H1 (cell line): ENCODE results near the gene NT5M. TPM values are rescaled to one million over a fixed set of nuclear protein-coding genes. Genes with fewer than 3 reads are reported as not detected.

Experiments used
- CTCF ChIA-PET: fragments of 300-600 bp; sonication (Branson Sonifier 250); formaldehyde crosslinking; loops from one replicate; lab custom pipeline; 2021; ENCODE audit not compliant: partially characterized antibody; lab: Charles Lee
- POLR2A ChIA-PET: fragments of 300-600 bp; sonication (Branson Sonifier 250); formaldehyde crosslinking; loops from one replicate; lab custom pipeline; 2021; ENCODE audit warnings: inconsistent platforms; ENCODE audit not compliant: partially characterized antibody; lab: Charles Lee
- DNase-seq, 2 experiments: peaks; one replicate each; pipeline versions ENCODE4 v3.0.0 to v3.0.0-alpha.2; 2010 to 2022; ENCODE audit warnings: low spot score in 2 of 2, low read depth in 1 of 2, mixed read lengths in 1 of 2
- FAIRE-seq: peaks from 2 replicates; lab custom pipeline; 2011; peaks lifted over from hg19 to GRCh38; lab: Jason Lieb, UNC
- H2AFZ ChIP-seq: 2 replicates; pipeline ENCODE4 v1.8.1; 2012; ENCODE audit warnings: low read length, inconsistent platforms
- H2AK5ac ChIP-seq: 2 replicates; pipeline ENCODE4 v1.6.1; 2013; ENCODE audit warnings: low read depth, low read length
- H2BK120ac ChIP-seq: replicated peaks from 2 replicates; pipeline ENCODE3; 2013; ENCODE audit warnings: low read depth, low read length, inconsistent platforms
- H2BK12ac ChIP-seq: 2 replicates; pipeline ENCODE4 v1.6.1; 2013; ENCODE audit warnings: low read depth, low read length
- H2BK15ac ChIP-seq: 2 replicates; pipeline ENCODE4 v1.6.1; 2013; ENCODE audit warnings: low read length
- H2BK20ac ChIP-seq: 2 replicates; pipeline ENCODE4 v1.6.1; 2013; ENCODE audit warnings: low read length
- H2BK5ac ChIP-seq: 2 replicates; pipeline ENCODE4 v1.6.1; 2013; ENCODE audit warnings: low read depth, low read length
- H3K14ac ChIP-seq: 2 replicates; pipeline ENCODE4 v1.6.1; 2013; ENCODE audit warnings: inconsistent platforms; ENCODE audit not compliant: insufficient read length
- H3K18ac ChIP-seq: 2 replicates; pipeline ENCODE4 v1.6.1; 2013; ENCODE audit warnings: low read length; ENCODE audit errors: extremely low read depth
- H3K23ac ChIP-seq: 2 replicates; pipeline ENCODE4 v1.6.1; 2013; ENCODE audit warnings: inconsistent platforms; ENCODE audit not compliant: insufficient read length
- H3K23me2 ChIP-seq: 2 replicates; pipeline ENCODE4 v1.6.1; 2013; ENCODE audit warnings: low read depth, low read length
- H3K27ac ChIP-seq: 2 replicates; pipeline ENCODE4 v1.6.1; 2011; ENCODE audit warnings: low read depth, low read length, inconsistent platforms
- H3K27me3 ChIP-seq, 4 experiments: replicated peaks in 1 of 4; 1 replicate in 1 of 4; 2 replicates in 3 of 4; pipeline versions ENCODE4 v1.6.1 to v1.8.1; 2011 to 2013; ENCODE audit warnings: low read length in 3 of 4, mild to moderate bottlenecking in 3 of 4, inconsistent platforms in 2 of 4, mixed read lengths in 2 of 4, moderate library complexity in 1 of 4; ENCODE audit not compliant: control insufficient read depth in 3 of 4, insufficient read depth in 3 of 4; ENCODE audit errors: extremely low read depth in 1 of 4
- H3K36me3 ChIP-seq, 4 experiments: 2 replicates each; pipeline versions ENCODE4 v1.6.1 to v1.8.1; 2011 to 2013; ENCODE audit warnings: mild to moderate bottlenecking in 4 of 4, low read length in 3 of 4, moderate library complexity in 2 of 4, control low read depth in 1 of 4, inconsistent platforms in 1 of 4; ENCODE audit not compliant: insufficient read depth in 4 of 4, control insufficient read depth in 2 of 4
- H3K4ac ChIP-seq: replicated peaks from 2 replicates; pipeline ENCODE3; 2013; ENCODE audit warnings: low read length, low read depth, mixed read lengths, inconsistent platforms; ENCODE audit not compliant: insufficient read length
- H3K4me1 ChIP-seq, 4 experiments: replicated peaks in 1 of 4; 1 replicate in 1 of 4; 2 replicates in 3 of 4; pipeline versions ENCODE4 v1.6.1 to v1.8.1; 2011 to 2013; ENCODE audit warnings: low read length in 3 of 4, inconsistent platforms in 2 of 4, mixed read lengths in 1 of 4; ENCODE audit not compliant: insufficient read depth in 4 of 4, control insufficient read depth in 3 of 4
- H3K4me2 ChIP-seq, 2 experiments: 2 replicates each; pipeline versions ENCODE4 v1.6.1 to v1.8.1; 2011 to 2013; ENCODE audit warnings: low read depth in 2 of 2, low read length in 2 of 2, control low read depth in 1 of 2, inconsistent platforms in 1 of 2, mild to moderate bottlenecking in 1 of 2; ENCODE audit not compliant: insufficient read depth in 1 of 2
- H3K4me3 ChIP-seq, 4 experiments: fragments of 200-600, 300-600 bp in 1 of 4; sonication (generic), shearing (Covaris generic), sonication (Bioruptor Twin) in 1 of 4; 2 replicates each; pipeline versions ENCODE4 v1.5.1 to v1.8.1; 2011 to 2016; ENCODE audit warnings: low read length in 4 of 4, low read depth in 3 of 4, control low read depth in 2 of 4, inconsistent platforms in 2 of 4, mild to moderate bottlenecking in 2 of 4, mixed read lengths in 1 of 4, moderate library complexity in 1 of 4; ENCODE audit not compliant: insufficient read depth in 2 of 4; ENCODE audit errors: extremely low read depth in 1 of 4
- H3K56ac ChIP-seq: replicated peaks from 2 replicates; pipeline ENCODE3; 2013; ENCODE audit warnings: low read depth, mild to moderate bottlenecking, mixed read lengths, low read length, inconsistent platforms; ENCODE audit not compliant: insufficient read length
- H3K79me1 ChIP-seq: 2 replicates; pipeline ENCODE4 v1.6.1; 2013; ENCODE audit warnings: low read depth, low read length, control low read depth
- H3K79me2 ChIP-seq, 2 experiments: 2 replicates each; pipeline versions ENCODE4 v1.6.1 to v1.8.1; 2012 to 2013; ENCODE audit warnings: low read length in 2 of 2, mild to moderate bottlenecking in 2 of 2, inconsistent platforms in 1 of 2; ENCODE audit not compliant: insufficient read depth in 2 of 2, control insufficient read depth in 1 of 2
- H3K9ac ChIP-seq, 4 experiments: replicated peaks in 1 of 4; 1 replicate in 1 of 4; 2 replicates in 3 of 4; pipeline versions ENCODE4 v1.6.1 to v1.8.1; 2011 to 2013; ENCODE audit warnings: low read depth in 3 of 4, low read length in 3 of 4, control low read depth in 2 of 4, mild to moderate bottlenecking in 2 of 4, moderate library complexity in 2 of 4, inconsistent platforms in 1 of 4; ENCODE audit errors: extremely low read depth in 1 of 4
- H3K9me3 ChIP-seq, 2 experiments: 2 replicates each; pipeline versions ENCODE4 v1.6.1 to v1.8.1; 2012 to 2013; ENCODE audit warnings: mild to moderate bottlenecking in 2 of 2, moderate library complexity in 2 of 2, control low read depth in 1 of 2, inconsistent platforms in 1 of 2, low read depth in 1 of 2, low read length in 1 of 2, mixed read lengths in 1 of 2; ENCODE audit not compliant: insufficient read depth in 2 of 2
- H4K20me1 ChIP-seq, 2 experiments: replicated peaks in 1 of 2; 2 replicates each; pipeline versions ENCODE3 to v1.8.1; 2011 to 2013; ENCODE audit warnings: inconsistent platforms in 2 of 2, low read length in 2 of 2, mild to moderate bottlenecking in 1 of 2; ENCODE audit not compliant: insufficient read depth in 2 of 2, control insufficient read depth in 1 of 2
- H4K5ac ChIP-seq: 2 replicates; pipeline ENCODE4 v1.6.1; 2013; ENCODE audit warnings: low read length, low read depth, mixed read lengths, inconsistent platforms; ENCODE audit not compliant: insufficient read length
- H4K8ac ChIP-seq: 2 replicates; pipeline ENCODE4 v1.8.0; 2013; ENCODE audit warnings: mild to moderate bottlenecking, moderate library complexity, low read length, inconsistent platforms; ENCODE audit not compliant: insufficient read depth; ENCODE audit errors: extremely low read depth
- H4K91ac ChIP-seq: replicated peaks from 2 replicates; pipeline ENCODE3; 2013; ENCODE audit warnings: low read length, mixed read lengths, inconsistent platforms; ENCODE audit not compliant: insufficient read length
- CHD1 ChIP-seq: IDR thresholded peaks from 2 replicates; pipeline ENCODE4 v1.6.1; 2012; ENCODE audit warnings: low read depth, low read length, improper control_type of control experiment
- CHD2 ChIP-seq: IDR thresholded peaks from 2 replicates; pipeline ENCODE4 v1.6.1; 2012; ENCODE audit warnings: low read length, improper control_type of control experiment
- PHF8 ChIP-seq: fragments of 200-600 bp; sonication (generic); conservative IDR thresholded peaks from 2 replicates; pipeline ENCODE4 v1.7.1; 2012; ENCODE audit warnings: low read depth, mild to moderate bottlenecking, inconsistent platforms, low read length, moderate library complexity
- WGBS, 2 experiments: shearing (Covaris generic) in 1 of 2; methylation state at CpG; one replicate each; pipeline versions ENCODE4 v1.1.6 to v1.1.7; 2013 to 2015; ENCODE audit warnings: low lambda C conversion rate in 2 of 2, mixed read lengths in 2 of 2, inconsistent platforms in 1 of 2, low coverage in 1 of 2, missing lambda C conversion rate in 1 of 2; ENCODE audit not compliant: insufficient replicate concordance in 2 of 2, insufficient coverage in 1 of 2, insufficient read length in 1 of 2; ENCODE audit errors: extremely low coverage in 1 of 2, missing lambda C conversion rate in 1 of 2; 5-methylcytosine and 5-hydroxymethylcytosine counted together
- polyA plus RNA-seq, 7 experiments: library from polyadenylated mRNA; depleted of rRNA in 3 of 7; stranded (reverse) in 5 of 7; unstranded in 2 of 7; fragments of >200 nt in 5 of 7; fragments of 200-250 nt in 2 of 7; gene quantifications; 1 replicate in 5 of 7; 2 replicates in 1 of 7; 4 replicates in 1 of 7; pipeline versions ENCODE4 v1.2.1 to v1.2.3, GENCODE V29; 2011 to 2013; ENCODE audit warnings: missing spikeins in 2 of 7, mixed read lengths in 2 of 7
- total RNA-seq: library from RNA; stranded (reverse); fragmentation: NEBNext Ultra II Directional; extraction: Animal tissue kit (Norgen Biotek cat#: 25700); gene quantifications from 2 replicates; pipeline ENCODE4 v1.2.1, GENCODE V29; 2021

The NT5M gene
- total and polyA plus RNA-seq, 2 of the 8 experiments (the other 6 are each of a cell fraction or from before 2014, with no cell fraction given): 7.6 to 18.2 TPM

GRCh38 chr17:17380145-17380925 is 77.2 kb downstream of the NT5M start:
- Histone ChIP-seq H2BK12ac (no peak overlapping the region; the same call in 1 of the 2 replicates), H3K36me3 (no peaks in the 10 kb centered on the region), H2AFZ (no peak overlapping the region), H3K4ac (no peak overlapping the region), H3K27ac (no peak overlapping the region), H3K9ac (no peak overlapping the region), H3K4me3 (no peak overlapping the region), H3K23ac (no peak overlapping the region), H3K9me3 (no peaks in the 10 kb centered on the region), H2BK120ac (no peak overlapping the region), H2BK5ac (no peak overlapping the region), H4K91ac (no peak overlapping the region), H3K18ac (no peak overlapping the region)
- FAIRE-seq: no peak
- 87% methylated on average over 17 of the region's 18 CpGs; no CpG with 5 or more reads in 1 of the 2 experiments for WGBS, 2 experiments
- TF ChIP-seq CHD2: no peak
- no peak for TF ChIP-seq PHF8
- TF ChIP-seq CHD1: no peak
- TF ChIP-seq, all 59 proteins: peak for 0
- Histone ChIP-seq H3K79me1 (no peaks in the 10 kb centered on the region), H2BK20ac (no peak overlapping the region), H4K8ac (no peak overlapping the region), H3K23me2 (no peaks in the 10 kb centered on the region), H3K14ac (no peak overlapping the region), H4K5ac (no peak overlapping the region), H3K56ac (no peak overlapping the region), H3K27me3 (no peaks in the 10 kb centered on the region; a peak in 2 of 7 replicates), H2BK15ac (no peak overlapping the region), H4K20me1 (no peaks in the 10 kb centered on the region), H3K79me2 (no peaks in the 10 kb centered on the region), H3K4me1 (no peaks in the 10 kb centered on the region), H2AK5ac (no peak overlapping the region), H3K4me2 (no peak overlapping the region)
- POLR2A ChIA-PET: no interaction called here
- DNase-seq: no peak
- CTCF ChIA-PET: interaction anchor here (1.0 to 1.6 kb wide), 2 partner anchors 22 to 25 kb away, joined by 3 to 6 read pairs; no protein-coding TSS in a partner anchor
